NCI-H1105 treated with DMSO at 0.1 percent for 48 hours (cell line): ENCODE measurements around the gene THSD4.
"Not testable (repeated sequence)": the region's sequence is repeated elsewhere in the genome, so short reads cannot be mapped to it uniquely, and the experiment has no call there.

Source experiments
- DNase-seq: peaks from one replicate; lab custom pipeline; 2025; lab: John Stamatoyannopoulos, UW

THSD4 gene

GRCh38 chr15:71658827-71659729, 543.8 kb downstream of the THSD4 start:
- DNase-seq: no peak

- no peak for DNase-seq
These were observed 544.4 kb downstream of the THSD4 start for GRCh38 chr15:71659730-71660067.

GRCh38 chr15:71660501-71660900, 545.2 kb downstream of the THSD4 start:
- DNase-seq: no peak

GRCh38 chr15:71662306-71662705, 547.0 kb downstream of the THSD4 start:
- no peak for DNase-seq

- DNase-seq: no peak
These were observed 549.4 kb downstream of the THSD4 start for GRCh38 chr15:71664622-71665021.

- DNase-seq: no peak
These were observed 551.7 kb downstream of the THSD4 start for GRCh38 chr15:71666763-71667620.

- no peak for DNase-seq
These were observed 554.4 kb downstream of the THSD4 start for GRCh38 chr15:71669688-71670087.

- DNase-seq: not testable (repeated sequence)
These were observed 555.0 kb downstream of the THSD4 start for GRCh38 chr15:71670222-71670621.

GRCh38 chr15:71674354-71674753, 559.1 kb downstream of the THSD4 start:
- DNase-seq: no peak

- no peak for DNase-seq
These were observed 562.1 kb downstream of the THSD4 start for GRCh38 chr15:71677352-71677751.

- DNase-seq: no peak
These were observed 562.5 kb downstream of the THSD4 start for GRCh38 chr15:71677766-71678165.

GRCh38 chr15:71678191-71678590, 562.9 kb downstream of the THSD4 start:
- DNase-seq: no peak

GRCh38 chr15:71678605-71679004, 563.3 kb downstream of the THSD4 start:
- DNase-seq: no peak

- DNase-seq: no peak
These were observed 564.0 kb downstream of the THSD4 start for GRCh38 chr15:71679223-71679792.

GRCh38 chr15:71679793-71680353, 564.6 kb downstream of the THSD4 start:
- no peak for DNase-seq

- DNase-seq: no peak
These were observed 566.7 kb downstream of the THSD4 start for GRCh38 chr15:71682001-71682400.

- DNase-seq: no peak
These were observed 568.4 kb downstream of the THSD4 start for GRCh38 chr15:71683411-71684274.

GRCh38 chr15:71685420-71685993, 570.2 kb downstream of the THSD4 start:
- no peak for DNase-seq

GRCh38 chr15:71686221-71687050, 571.2 kb downstream of the THSD4 start:
- no peak for DNase-seq

GRCh38 chr15:71687902-71688508, 572.7 kb downstream of the THSD4 start:
- no peak for DNase-seq
